HEK293 (cell line): ENCODE data around the gene BACH2.

ENCODE experiments used
- CTCF ChIA-PET: fragments of 350-600 bp; formaldehyde crosslinking; extraction: SDS; loops from one replicate; lab custom pipeline; 2021; ENCODE audit warnings: antibody characterized with exemption; lab: Yijun Ruan, JAX
- POLR2A ChIA-PET: fragments of 300-600 bp; formaldehyde crosslinking; extraction: SDS; loops from one replicate; lab custom pipeline; 2020; ENCODE audit warnings: antibody characterized with exemption, inconsistent platforms; lab: Yijun Ruan, JAX
- H3K27ac ChIP-seq: fragments of 200-500 bp; sonication (Bioruptor generic); 2 replicates; pipeline ENCODE4 v1.5.1; 2014; ENCODE audit warnings: low read depth, low read length, control low read depth, inconsistent platforms; ENCODE audit errors: extremely low read depth
- H3K36me3 ChIP-seq, 2 experiments: fragments of 200-500 bp in 1 of 2; sonication (Bioruptor generic) in 1 of 2; 1 replicate in 1 of 2; 2 replicates in 1 of 2; pipeline ENCODE4 v1.5.1; 2014 to 2017; ENCODE audit warnings: inconsistent platforms in 2 of 2, low read length in 2 of 2; ENCODE audit not compliant: control insufficient read depth in 2 of 2, insufficient read depth in 1 of 2
- H3K4me1 ChIP-seq: fragments of 200-500 bp; sonication (Bioruptor generic); 2 replicates; pipeline ENCODE4 v1.5.1; 2014; ENCODE audit warnings: mild to moderate bottlenecking, low read length, inconsistent platforms; ENCODE audit not compliant: control insufficient read depth, insufficient read depth
- H3K4me3 ChIP-seq: 2 replicates; pipeline ENCODE4 v1.5.1; 2011; ENCODE audit warnings: low read depth, mild to moderate bottlenecking, control low read depth, low read length, moderate library complexity
- H3K9me3 ChIP-seq: fragments of 200-500 bp; sonication (Bioruptor generic); 2 replicates; pipeline ENCODE4 v1.5.1; 2014; ENCODE audit warnings: low read depth, low read length, inconsistent platforms; ENCODE audit not compliant: control insufficient read depth, insufficient read depth
- CTCF ChIP-seq: fragments of 450-650 bp; formaldehyde crosslinking; IDR thresholded peaks from 2 replicates; pipeline ENCODE4 v1.5.1; 2016; ENCODE audit warnings: missing biosample characterization, missing genetic modification characterization
- GLIS2 ChIP-seq: fragments of 450-650 bp; formaldehyde crosslinking; IDR thresholded peaks from 2 replicates; pipeline ENCODE4 v1.5.1; 2016; ENCODE audit warnings: missing biosample characterization, missing genetic modification characterization
- OVOL3 ChIP-seq: fragments of 450-650 bp; formaldehyde crosslinking; IDR thresholded peaks from 2 replicates; pipeline ENCODE4 v1.5.1; 2016; ENCODE audit warnings: missing biosample characterization, missing genetic modification characterization
- ZFHX2 ChIP-seq: fragments of 450-650 bp; formaldehyde crosslinking; conservative IDR thresholded peaks from 2 replicates; pipeline ENCODE4 v1.5.1; 2016; ENCODE audit warnings: missing biosample characterization, missing genetic modification characterization
- ZNF488 ChIP-seq: fragments of 450-650 bp; formaldehyde crosslinking; IDR thresholded peaks from 2 replicates; pipeline ENCODE4 v1.5.1; 2016; ENCODE audit warnings: missing biosample characterization, missing genetic modification characterization
- ZNF596 ChIP-seq: fragments of 450-650 bp; IDR thresholded peaks from 2 replicates; pipeline ENCODE4 v1.5.0; 2018; ENCODE audit warnings: missing biosample characterization, mild to moderate bottlenecking, missing genetic modification characterization, moderate library complexity
- TF ChIP-seq, protein P1 (sequence below): fragments of 450-650 bp; formaldehyde crosslinking; IDR thresholded peaks from 2 replicates; pipeline ENCODE4 v1.5.1; 2017; ENCODE audit warnings: missing biosample characterization, mild to moderate bottlenecking, missing genetic modification characterization, moderate library complexity
- TF ChIP-seq, protein P2 (sequence below): fragments of 450-650 bp; formaldehyde crosslinking; optimal IDR thresholded peaks from 2 replicates; pipeline ENCODE3; 2016; ENCODE audit warnings: missing biosample characterization, mild to moderate bottlenecking, missing genetic modification characterization
- TF ChIP-seq, protein P3 (sequence below): fragments of 450-650 bp; formaldehyde crosslinking; conservative IDR thresholded peaks from 2 replicates; pipeline ENCODE4 v1.5.1; 2016; ENCODE audit warnings: low read depth, missing biosample characterization, missing genetic modification characterization

The BACH2 gene

DNA sequence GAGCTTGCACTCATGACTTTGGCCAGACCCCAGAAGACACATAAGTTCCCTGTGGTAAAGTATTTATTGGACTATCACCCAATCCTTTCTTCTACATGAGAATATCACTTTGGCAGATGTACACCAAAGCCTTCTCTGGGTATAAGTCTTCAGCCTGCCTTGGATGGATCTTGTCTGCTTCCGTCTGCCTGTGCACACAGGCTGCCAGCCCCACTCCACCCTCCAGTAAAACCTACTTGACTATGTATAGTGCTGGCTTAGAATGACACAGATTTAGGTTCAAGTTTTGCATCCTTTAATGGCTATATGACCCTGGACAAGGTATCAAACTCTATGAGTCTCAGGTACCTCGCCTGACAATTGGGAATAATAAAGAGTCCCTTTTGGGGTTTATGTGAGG is 63.4 kb downstream of the BACH2 start (continued):
- no peak for TF ChIP-seq ZNF488 (tag by site-specific recombination)

GRCh38 chr6:90231798-90232197 is 64.8 kb downstream of the BACH2 start:
- TF ChIP-seq ZNF596 = peak; percentile 75
- TF ChIP-seq, protein P1, sequence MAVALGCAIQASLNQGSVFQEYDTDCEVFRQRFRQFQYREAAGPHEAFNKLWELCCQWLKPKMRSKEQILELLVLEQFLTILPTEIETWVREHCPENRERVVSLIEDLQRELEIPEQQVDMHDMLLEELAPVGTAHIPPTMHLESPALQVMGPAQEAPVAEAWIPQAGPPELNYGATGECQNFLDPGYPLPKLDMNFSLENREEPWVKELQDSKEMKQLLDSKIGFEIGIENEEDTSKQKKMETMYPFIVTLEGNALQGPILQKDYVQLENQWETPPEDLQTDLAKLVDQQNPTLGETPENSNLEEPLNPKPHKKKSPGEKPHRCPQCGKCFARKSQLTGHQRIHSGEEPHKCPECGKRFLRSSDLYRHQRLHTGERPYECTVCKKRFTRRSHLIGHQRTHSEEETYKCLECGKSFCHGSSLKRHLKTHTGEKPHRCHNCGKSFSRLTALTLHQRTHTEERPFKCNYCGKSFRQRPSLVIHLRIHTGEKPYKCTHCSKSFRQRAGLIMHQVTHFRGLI = peak; percentile 95
- no peak for TF ChIP-seq GLIS2 (tag by site-specific recombination)
- TF ChIP-seq CTCF (tag by site-specific recombination) = no peak
- TF ChIP-seq, protein P2, sequence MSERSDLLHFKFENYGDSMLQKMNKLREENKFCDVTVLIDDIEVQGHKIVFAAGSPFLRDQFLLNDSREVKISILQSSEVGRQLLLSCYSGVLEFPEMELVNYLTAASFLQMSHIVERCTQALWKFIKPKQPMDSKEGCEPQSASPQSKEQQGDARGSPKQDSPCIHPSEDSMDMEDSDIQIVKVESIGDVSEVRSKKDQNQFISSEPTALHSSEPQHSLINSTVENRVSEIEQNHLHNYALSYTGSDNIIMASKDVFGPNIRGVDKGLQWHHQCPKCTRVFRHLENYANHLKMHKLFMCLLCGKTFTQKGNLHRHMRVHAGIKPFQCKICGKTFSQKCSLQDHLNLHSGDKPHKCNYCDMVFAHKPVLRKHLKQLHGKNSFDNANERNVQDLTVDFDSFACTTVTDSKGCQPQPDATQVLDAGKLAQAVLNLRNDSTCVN (tag by site-specific recombination) = no peak
- Histone ChIP-seq H3K4me1 (peaks cover 3% of the 10 kb centered on the region; the same call in 1 of the 2 replicates), H3K36me3 (no peaks in the 10 kb centered on the region), H3K27ac (no peak overlapping the region), H3K9me3 (no peaks in the 10 kb centered on the region), H3K4me3 (no peak overlapping the region)
- ChIA-PET POLR2A (no interaction called here), CTCF (interaction anchor here (0.7 kb wide), 1 partner anchor 249 kb away, joined by 6 read pairs; no protein-coding TSS in a partner anchor)

GRCh38 chr6:90231308-90231707 is 65.3 kb downstream of the BACH2 start:
- peaks cover 3% of the 10 kb centered on the region; the same call in 1 of the 2 replicates for H3K4me1 ChIP-seq
- ChIA-PET CTCF (interaction anchor here (0.7 kb wide), 2 partner anchors 55 to 249 kb away, joined by 3 to 6 read pairs; no protein-coding TSS in a partner anchor), POLR2A (no interaction called here)
- TF ChIP-seq, protein P3, sequence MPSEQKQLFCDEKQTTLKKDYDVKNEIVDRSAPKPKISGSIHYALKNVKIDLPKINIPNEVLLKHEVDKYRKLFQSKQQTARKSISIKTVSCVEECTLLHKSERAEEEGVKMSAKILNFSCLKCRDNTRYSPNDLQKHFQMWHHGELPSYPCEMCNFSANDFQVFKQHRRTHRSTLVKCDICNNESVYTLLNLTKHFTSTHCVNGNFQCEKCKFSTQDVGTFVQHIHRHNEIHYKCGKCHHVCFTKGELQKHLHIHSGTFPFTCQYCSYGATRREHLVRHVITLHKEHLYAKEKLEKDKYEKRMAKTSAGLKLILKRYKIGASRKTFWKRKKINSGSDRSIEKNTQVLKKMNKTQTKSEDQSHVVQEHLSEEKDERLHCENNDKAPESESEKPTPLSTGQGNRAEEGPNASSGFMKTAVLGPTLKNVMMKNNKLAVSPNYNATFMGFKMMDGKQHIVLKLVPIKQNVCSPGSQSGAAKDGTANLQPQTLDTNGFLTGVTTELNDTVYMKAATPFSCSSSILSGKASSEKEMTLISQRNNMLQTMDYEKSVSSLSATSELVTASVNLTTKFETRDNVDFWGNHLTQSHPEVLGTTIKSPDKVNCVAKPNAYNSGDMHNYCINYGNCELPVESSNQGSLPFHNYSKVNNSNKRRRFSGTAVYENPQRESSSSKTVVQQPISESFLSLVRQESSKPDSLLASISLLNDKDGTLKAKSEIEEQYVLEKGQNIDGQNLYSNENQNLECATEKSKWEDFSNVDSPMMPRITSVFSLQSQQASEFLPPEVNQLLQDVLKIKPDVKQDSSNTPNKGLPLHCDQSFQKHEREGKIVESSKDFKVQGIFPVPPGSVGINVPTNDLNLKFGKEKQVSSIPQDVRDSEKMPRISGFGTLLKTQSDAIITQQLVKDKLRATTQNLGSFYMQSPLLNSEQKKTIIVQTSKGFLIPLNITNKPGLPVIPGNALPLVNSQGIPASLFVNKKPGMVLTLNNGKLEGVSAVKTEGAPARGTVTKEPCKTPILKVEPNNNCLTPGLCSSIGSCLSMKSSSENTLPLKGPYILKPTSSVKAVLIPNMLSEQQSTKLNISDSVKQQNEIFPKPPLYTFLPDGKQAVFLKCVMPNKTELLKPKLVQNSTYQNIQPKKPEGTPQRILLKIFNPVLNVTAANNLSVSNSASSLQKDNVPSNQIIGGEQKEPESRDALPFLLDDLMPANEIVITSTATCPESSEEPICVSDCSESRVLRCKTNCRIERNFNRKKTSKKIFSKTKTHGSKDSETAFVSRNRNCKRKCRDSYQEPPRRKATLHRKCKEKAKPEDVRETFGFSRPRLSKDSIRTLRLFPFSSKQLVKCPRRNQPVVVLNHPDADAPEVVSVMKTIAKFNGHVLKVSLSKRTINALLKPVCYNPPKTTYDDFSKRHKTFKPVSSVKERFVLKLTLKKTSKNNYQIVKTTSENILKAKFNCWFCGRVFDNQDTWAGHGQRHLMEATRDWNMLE (tag by site-specific recombination) = no peak
- TF ChIP-seq OVOL3 = no peak
- TF ChIP-seq ZFHX2 (tag by site-specific recombination) = no peak
- no peak overlapping the region for H3K27ac ChIP-seq
- H3K4me3 ChIP-seq = no peak overlapping the region
- H3K36me3 ChIP-seq = no peaks in the 10 kb centered on the region
- H3K9me3 ChIP-seq = no peaks in the 10 kb centered on the region
